HCT116 (cell line): Measurements from ENCODE around the gene CFDP1. TPM values are rescaled to one million over a fixed set of nuclear protein-coding genes. Genes with fewer than 3 reads are reported as not detected.

Experiments used
- ATAC-seq: fragments of 200-7000 bp; cut with Tn5 transposase; 2 replicates; pipeline ENCODE4 v1.9.1; 2020; ENCODE audit warnings: mild to moderate bottlenecking, moderate library complexity
- BruUV-seq: library from RNA; stranded (reverse); fragments of 400-500 nt; replicated peaks from 2 replicates; lab custom pipeline; 2021; lab: Mats Ljungman, UMichigan
- CTCF ChIA-PET: fragments of 300-600 bp; sonication (Branson Sonifier 250); formaldehyde crosslinking; loops from one replicate; lab custom pipeline; 2021; ENCODE audit warnings: antibody characterized with exemption; lab: Charles Lee
- POLR2A ChIA-PET: fragments of 300-600, 350-600 bp; sonication (Branson Sonifier 250); formaldehyde crosslinking; loops from one replicate; lab custom pipeline; 2021; ENCODE audit warnings: antibody characterized with exemption; lab: Charles Lee
- RAD21 ChIA-PET, 2 experiments: fragments of 300-600 bp; sonication (Branson Sonifier 250); formaldehyde crosslinking; loops; one replicate each; lab custom pipeline; 2023; ENCODE audit warnings: low total read pairs in 2 of 2; ENCODE audit not compliant: uncharacterized antibody in 2 of 2, unreplicated experiment in 2 of 2, low non-redundant PET in 1 of 2; lab: Charles Lee
- DNase-seq: peaks from one replicate; pipeline ENCODE4 v3.0.0-alpha.2; 2010; ENCODE audit warnings: low read depth, low spot score
- H2AFZ ChIP-seq: fragments of 200-600 bp; shearing (Covaris generic), sonication (generic); 2 replicates; pipeline ENCODE4 v1.6.1; 2017; ENCODE audit warnings: low read depth, mixed run types, mixed read lengths, antibody characterized with exemption, low read length; ENCODE audit not compliant: poor library complexity, severe bottlenecking
- H3K27ac ChIP-seq: 2 replicates; pipeline ENCODE4 v1.5.1; 2012; ENCODE audit warnings: low read depth, low read length
- H3K27me3 ChIP-seq: fragments of 200-600 bp; sonication (generic); 2 replicates; pipeline ENCODE4 v1.6.1; 2016; ENCODE audit warnings: mixed run types, low read length, mixed read lengths; ENCODE audit not compliant: insufficient read depth
- H3K36me3 ChIP-seq, 2 experiments: fragments of 200-500 bp in 1 of 2; fragments of 200-600 bp in 1 of 2; sonication (Bioruptor generic) in 1 of 2; sonication (generic) in 1 of 2; 2 replicates each; pipeline versions ENCODE4 v1.5.1 to v1.6.1; 2014 to 2016; ENCODE audit warnings: low read length in 2 of 2, inconsistent platforms in 1 of 2, mixed read lengths in 1 of 2, mixed run types in 1 of 2; ENCODE audit not compliant: insufficient read depth in 2 of 2, control insufficient read depth in 1 of 2
- H3K4me1 ChIP-seq, 2 experiments: fragments of 200-600 bp in 1 of 2; sonication (generic) in 1 of 2; 2 replicates each; pipeline versions ENCODE4 v1.5.1 to v1.6.1; 2012 to 2017; ENCODE audit warnings: low read length in 2 of 2, inconsistent platforms in 1 of 2, mild to moderate bottlenecking in 1 of 2, mixed read lengths in 1 of 2, mixed run types in 1 of 2, moderate library complexity in 1 of 2; ENCODE audit not compliant: insufficient read depth in 2 of 2, control insufficient read depth in 1 of 2
- H3K4me2 ChIP-seq: fragments of 200-600 bp; sonication (generic); 2 replicates; pipeline ENCODE4 v1.6.1; 2017; ENCODE audit warnings: mixed run types, low read length, mixed read lengths
- H3K4me3 ChIP-seq, 2 experiments: fragments of 200-600 bp in 1 of 2; sonication (generic) in 1 of 2; replicated peaks in 1 of 2; 2 replicates each; pipeline ENCODE4 v1.5.1; 2011 to 2016; ENCODE audit warnings: low read length in 2 of 2, control low read depth in 1 of 2, low read depth in 1 of 2, mild to moderate bottlenecking in 1 of 2, mixed read lengths in 1 of 2, mixed run types in 1 of 2
- H3K79me2 ChIP-seq: fragments of 200-600 bp; sonication (generic); 2 replicates; pipeline ENCODE4 v1.6.1; 2017; ENCODE audit warnings: mild to moderate bottlenecking, mixed run types, low read length, moderate library complexity, mixed read lengths; ENCODE audit not compliant: insufficient read depth
- H3K9ac ChIP-seq: fragments of 200-600 bp; sonication (generic); 2 replicates; pipeline ENCODE4 v1.6.1; 2016; ENCODE audit warnings: low read length, mixed read lengths
- H3K9me2 ChIP-seq: fragments of 200-600 bp; sonication (generic), shearing (Covaris generic); 2 replicates; pipeline ENCODE4 v1.6.1; 2017; ENCODE audit warnings: mixed run types, mild to moderate bottlenecking, moderate library complexity; ENCODE audit not compliant: insufficient read depth
- H3K9me3 ChIP-seq, 2 experiments: fragments of 200-500 bp in 1 of 2; fragments of 200-600 bp in 1 of 2; sonication (Bioruptor generic) in 1 of 2; sonication (generic) in 1 of 2; 2 replicates each; pipeline ENCODE4 v1.6.1; 2014 to 2017; ENCODE audit warnings: low read length in 2 of 2, mixed read lengths in 2 of 2, inconsistent platforms in 1 of 2, low read depth in 1 of 2, mild to moderate bottlenecking in 1 of 2, mixed run types in 1 of 2, moderate library complexity in 1 of 2; ENCODE audit not compliant: control insufficient read depth in 1 of 2, insufficient read depth in 1 of 2
- H4K20me1 ChIP-seq: fragments of 200-600 bp; sonication (generic), shearing (Covaris generic); 2 replicates; pipeline ENCODE4 v1.6.1; 2017; ENCODE audit warnings: mixed run types, mild to moderate bottlenecking, moderate library complexity; ENCODE audit not compliant: insufficient read depth
- CBX3 ChIP-seq: IDR thresholded peaks from 2 replicates; pipeline ENCODE4 v1.6.1; 2012; ENCODE audit warnings: low read depth
- CEBPB ChIP-seq: IDR thresholded peaks from 2 replicates; pipeline ENCODE4 v1.6.1; 2012; ENCODE audit warnings: low read depth
- CTCF ChIP-seq, 3 experiments: fragments of 200-600 bp in 1 of 3; sonication (generic) in 1 of 3; IDR thresholded peaks in 2 of 3; conservative IDR thresholded peaks in 1 of 3; 2 replicates each; pipeline ENCODE4 v1.5.1; 2012 to 2017; ENCODE audit warnings: low read depth in 2 of 3, low read length in 2 of 3, antibody characterized with exemption in 1 of 3, borderline replicate concordance in 1 of 3, control low read depth in 1 of 3, mild to moderate bottlenecking in 1 of 3, mixed read lengths in 1 of 3, mixed run types in 1 of 3, moderate library complexity in 1 of 3; ENCODE audit not compliant: insufficient read depth in 1 of 3
- ELF1 ChIP-seq: IDR thresholded peaks from 2 replicates; pipeline ENCODE4 v1.6.1; 2012; ENCODE audit warnings: low read depth, borderline replicate concordance
- EZH2 ChIP-seq: fragments of 200-600 bp; sonication (generic); IDR thresholded peaks from 2 replicates; pipeline ENCODE4 v1.6.1; 2017; ENCODE audit warnings: antibody characterized with exemption, mixed run types
- EZH2phosphoT487 ChIP-seq: fragments of 200-600 bp; IDR thresholded peaks from 2 replicates; pipeline ENCODE4 v1.6.1; 2018; ENCODE audit warnings: antibody characterized with exemption, borderline replicate concordance
- FOSL1 ChIP-seq: IDR thresholded peaks from 2 replicates; pipeline ENCODE4 v1.6.1; 2012; ENCODE audit warnings: low read depth
- JUND ChIP-seq: IDR thresholded peaks from 2 replicates; pipeline ENCODE4 v1.6.1; 2012
- POLR2A ChIP-seq: IDR thresholded peaks from 2 replicates; pipeline ENCODE4 v1.7.0; 2011; ENCODE audit warnings: borderline replicate concordance; ENCODE audit not compliant: insufficient read depth, insufficient read length; ENCODE audit errors: extremely low read depth
- POLR2AphosphoS5 ChIP-seq: IDR thresholded peaks from 2 replicates; pipeline ENCODE4 v1.6.1; 2011; ENCODE audit warnings: mild to moderate bottlenecking, low read depth, low read length, moderate library complexity
- RAD21 ChIP-seq: IDR thresholded peaks from 2 replicates; pipeline ENCODE4 v1.6.1; 2012; ENCODE audit warnings: low read depth, mild to moderate bottlenecking
- SIN3A ChIP-seq: IDR thresholded peaks from 2 replicates; pipeline ENCODE4 v1.6.1; 2012; ENCODE audit warnings: low read depth
- SP1 ChIP-seq: IDR thresholded peaks from 2 replicates; pipeline ENCODE4 v1.6.1; 2012; ENCODE audit warnings: low read depth
- SRF ChIP-seq: IDR thresholded peaks from 2 replicates; pipeline ENCODE4 v1.6.1; 2012; ENCODE audit warnings: low read depth
- TCF7L2 ChIP-seq: IDR thresholded peaks from 2 replicates; pipeline ENCODE4 v1.7.0; 2011; ENCODE audit warnings: borderline replicate concordance, inconsistent platforms; ENCODE audit not compliant: insufficient read depth, insufficient read length; ENCODE audit errors: extremely low read depth
- YY1 ChIP-seq: IDR thresholded peaks from 2 replicates; pipeline ENCODE4 v1.6.1; 2011; ENCODE audit warnings: low read length, low read depth, moderate library complexity, mild to moderate bottlenecking; ENCODE audit not compliant: insufficient replicate concordance; ENCODE audit errors: extremely low read depth
- ZBTB33 ChIP-seq: IDR thresholded peaks from 2 replicates; pipeline ENCODE4 v1.6.1; 2011; ENCODE audit warnings: mild to moderate bottlenecking, low read length, moderate library complexity; ENCODE audit not compliant: insufficient replicate concordance; ENCODE audit errors: extremely low read depth
- intact Hi-C: fragments of 100-400 bp; cut with micrococcal nuclease; formaldehyde crosslinking; loops from 2 replicates; pipeline ENCODE4 v1.10.0; 2022
- total RNA-seq: library from RNA; stranded (reverse); gene quantifications from one replicate; pipeline ENCODE4 v1.2.1, GENCODE V29; 2021; ENCODE audit not compliant: unreplicated experiment
- TF ChIP-seq, protein P1 (sequence below): IDR thresholded peaks from 2 replicates; pipeline ENCODE4 v1.6.1; 2012
- TF ChIP-seq, protein P2 (sequence below): IDR thresholded peaks from 2 replicates; pipeline ENCODE4 v1.6.1; 2012; ENCODE audit warnings: low read depth

CFDP1 gene
- total RNA-seq, 1 experiment from 2014 or later = 45.3 TPM

- peaks cover 4 to 38% of the 10 kb centered on the region in 2 experiments; a peak in 3 of 4 replicates for H3K4me1 ChIP-seq
- CTCF ChIA-PET = interaction anchor here (1.5 kb wide), 1 partner anchor 9 kb away, joined by 3 read pairs; no protein-coding TSS in a partner anchor
- no peaks in the 10 kb centered on the region for H3K27me3 ChIP-seq
- BruUV-seq = no TSS peak
- H3K4me2 ChIP-seq = peak overlapping the region; percentile 51
- H3K4me3 ChIP-seq = no peak overlapping the region
- peak overlapping the region; percentile 26; the same call in 1 of the 2 replicates for H3K9ac ChIP-seq
- H3K9me2 ChIP-seq = no peaks in the 10 kb centered on the region
- H3K36me3 ChIP-seq = peaks cover 0 to 4% of the 10 kb centered on the region in 2 experiments; a peak in 2 of 4 replicates
- DNase-seq = no peak
- TF ChIP-seq CEBPB (no peak), SRF (no peak), YY1 (no peak), EZH2 (no peak), JUND (no peak), RAD21 (no peak), ZBTB33 (no peak), SIN3A (no peak), POLR2AphosphoS5 (no peak), SP1 (no peak), TCF7L2 (no peak), CBX3 (no peak), POLR2A (no peak), FOSL1 (no peak), ELF1 (no peak), CTCF (IDR thresholded peaks at IDR 0.05 in 2 of 3, conservative IDR thresholded peaks at IDR 0.05 in 1 of 3; ENCODE audit: borderline replicate concordance in 1 of 3, insufficient read depth in 1 of 3, low read depth in 2 of 3, low read length in 2 of 3) (no peak), EZH2phosphoT487 (no peak)
- TF ChIP-seq, protein P1, sequence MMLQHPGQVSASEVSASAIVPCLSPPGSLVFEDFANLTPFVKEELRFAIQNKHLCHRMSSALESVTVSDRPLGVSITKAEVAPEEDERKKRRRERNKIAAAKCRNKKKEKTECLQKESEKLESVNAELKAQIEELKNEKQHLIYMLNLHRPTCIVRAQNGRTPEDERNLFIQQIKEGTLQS = no peak
- TF ChIP-seq, protein P2, sequence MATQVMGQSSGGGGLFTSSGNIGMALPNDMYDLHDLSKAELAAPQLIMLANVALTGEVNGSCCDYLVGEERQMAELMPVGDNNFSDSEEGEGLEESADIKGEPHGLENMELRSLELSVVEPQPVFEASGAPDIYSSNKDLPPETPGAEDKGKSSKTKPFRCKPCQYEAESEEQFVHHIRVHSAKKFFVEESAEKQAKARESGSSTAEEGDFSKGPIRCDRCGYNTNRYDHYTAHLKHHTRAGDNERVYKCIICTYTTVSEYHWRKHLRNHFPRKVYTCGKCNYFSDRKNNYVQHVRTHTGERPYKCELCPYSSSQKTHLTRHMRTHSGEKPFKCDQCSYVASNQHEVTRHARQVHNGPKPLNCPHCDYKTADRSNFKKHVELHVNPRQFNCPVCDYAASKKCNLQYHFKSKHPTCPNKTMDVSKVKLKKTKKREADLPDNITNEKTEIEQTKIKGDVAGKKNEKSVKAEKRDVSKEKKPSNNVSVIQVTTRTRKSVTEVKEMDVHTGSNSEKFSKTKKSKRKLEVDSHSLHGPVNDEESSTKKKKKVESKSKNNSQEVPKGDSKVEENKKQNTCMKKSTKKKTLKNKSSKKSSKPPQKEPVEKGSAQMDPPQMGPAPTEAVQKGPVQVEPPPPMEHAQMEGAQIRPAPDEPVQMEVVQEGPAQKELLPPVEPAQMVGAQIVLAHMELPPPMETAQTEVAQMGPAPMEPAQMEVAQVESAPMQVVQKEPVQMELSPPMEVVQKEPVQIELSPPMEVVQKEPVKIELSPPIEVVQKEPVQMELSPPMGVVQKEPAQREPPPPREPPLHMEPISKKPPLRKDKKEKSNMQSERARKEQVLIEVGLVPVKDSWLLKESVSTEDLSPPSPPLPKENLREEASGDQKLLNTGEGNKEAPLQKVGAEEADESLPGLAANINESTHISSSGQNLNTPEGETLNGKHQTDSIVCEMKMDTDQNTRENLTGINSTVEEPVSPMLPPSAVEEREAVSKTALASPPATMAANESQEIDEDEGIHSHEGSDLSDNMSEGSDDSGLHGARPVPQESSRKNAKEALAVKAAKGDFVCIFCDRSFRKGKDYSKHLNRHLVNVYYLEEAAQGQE = no peak
- TF ChIP-seq, all 23 proteins: peak for 0
- H3K79me2 ChIP-seq = no peaks in the 10 kb centered on the region
- intact Hi-C loops = no loop called here
- no peaks in the 10 kb centered on the region for H4K20me1 ChIP-seq
- H3K9me3 ChIP-seq = no peaks in the 10 kb centered on the region
- ATAC-seq = peak; percentile 23; the same call in 1 of the 2 replicates
- RAD21 ChIA-PET = no interaction called here
- 0 out of 2 replicates have a peak overlapping the region, but pooled peaks have one; percentile 3 for H3K27ac ChIP-seq
- POLR2A ChIA-PET = no interaction called here
- no peak overlapping the region for H2AFZ ChIP-seq
Observed at GRCh38 chr16:75288596-75289120, 144.6 kb downstream of the CFDP1 start.
